NCI-H345 treated with DMSO at 0.1 percent for 48 hours (cell line): ENCODE data around the gene PLXNA2.

Experiments
- DNase-seq: peaks from one replicate; lab custom pipeline; 2025; ENCODE audit not compliant: unreplicated experiment; lab: John Stamatoyannopoulos, UW

PLXNA2 gene

GRCh38 chr1:208047476-208047934, 196.7 kb downstream of the PLXNA2 start:
- DNase-seq = no peak

DNA sequence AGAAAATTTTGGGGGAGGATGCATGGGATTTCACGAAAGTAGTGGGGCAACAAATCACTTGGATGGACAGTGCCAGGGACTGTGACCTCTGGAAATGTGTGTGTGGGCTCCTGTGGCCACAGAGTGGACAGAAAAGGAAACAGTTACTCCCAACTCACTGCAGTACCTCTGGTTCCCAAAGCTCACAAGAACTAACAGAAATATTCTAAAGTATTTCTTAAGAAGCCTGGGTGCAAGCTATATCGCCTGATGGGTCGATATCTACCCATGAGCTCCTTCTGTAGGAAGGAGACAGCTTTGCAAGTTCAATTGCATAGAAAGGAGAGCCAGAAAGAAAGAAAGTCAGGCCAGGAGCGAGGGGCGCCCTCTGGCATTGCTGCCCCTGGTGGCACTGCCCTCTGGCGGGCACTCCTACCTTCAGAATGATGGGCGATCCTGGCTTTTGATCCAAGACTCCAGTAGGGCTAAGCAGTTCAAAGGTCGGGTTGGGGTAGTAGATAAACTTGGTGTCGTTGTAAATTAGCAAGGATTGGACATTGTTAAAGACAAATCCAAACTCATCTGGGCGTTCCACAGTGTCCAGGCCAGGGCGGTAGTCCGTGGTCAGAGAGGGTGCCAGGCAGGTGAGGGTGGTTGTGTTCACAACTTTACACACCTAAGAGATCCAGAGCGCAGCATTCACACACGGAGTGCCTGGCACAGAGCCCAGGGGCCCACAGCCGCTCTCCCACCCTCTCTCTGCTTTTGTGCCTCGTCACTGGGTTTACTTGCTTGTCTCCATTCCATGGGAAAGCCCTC, 198.5 kb downstream of the PLXNA2 start:
- no peak for DNase-seq

DNA sequence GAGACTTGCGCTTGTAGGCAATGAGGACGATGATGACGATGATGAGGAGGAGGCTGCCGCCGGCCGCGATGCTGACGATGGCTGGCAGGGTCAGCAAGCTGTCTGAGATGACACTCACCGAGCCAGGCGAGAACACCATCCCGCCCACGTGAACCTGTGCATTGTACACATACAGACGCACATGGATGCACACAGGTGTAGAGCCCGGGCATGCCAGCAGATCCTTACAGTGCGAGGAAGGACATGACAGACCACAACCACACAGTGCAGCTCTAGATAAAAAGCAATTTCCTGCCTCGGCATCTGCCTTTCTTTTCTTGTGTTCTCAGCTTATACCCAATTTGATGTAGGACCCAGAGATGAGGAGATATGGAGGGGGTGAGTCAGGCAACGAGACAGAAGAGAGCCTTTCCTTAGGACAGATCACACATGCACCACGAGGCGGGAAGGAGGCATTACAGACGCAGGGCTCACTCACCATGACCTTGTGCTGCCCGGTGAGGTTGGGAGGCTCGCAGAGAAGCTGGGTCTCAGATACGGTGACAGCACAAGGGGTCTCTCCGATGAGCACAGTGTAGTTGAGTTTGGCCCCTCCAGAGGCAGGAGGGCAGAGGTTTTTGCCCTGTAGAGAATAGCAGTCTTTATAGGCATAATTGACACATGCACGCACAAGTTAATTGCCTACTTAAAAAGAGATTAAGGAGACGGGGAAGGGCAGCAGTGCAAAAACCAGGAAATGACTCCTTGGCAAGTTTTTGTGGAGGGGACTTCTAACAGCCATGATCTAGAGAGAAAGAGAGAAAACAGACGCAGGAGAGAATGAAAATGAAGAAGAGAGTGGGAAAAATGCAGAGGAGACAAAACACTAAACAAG, 199.4 kb downstream of the PLXNA2 start:
- no peak for DNase-seq

GRCh38 chr1:208043691-208044181, 200.4 kb downstream of the PLXNA2 start:
- DNase-seq = no peak

- no peak for DNase-seq
Measured at GRCh38 chr1:208042868-208043267, 201.3 kb downstream of the PLXNA2 start.

DNA sequence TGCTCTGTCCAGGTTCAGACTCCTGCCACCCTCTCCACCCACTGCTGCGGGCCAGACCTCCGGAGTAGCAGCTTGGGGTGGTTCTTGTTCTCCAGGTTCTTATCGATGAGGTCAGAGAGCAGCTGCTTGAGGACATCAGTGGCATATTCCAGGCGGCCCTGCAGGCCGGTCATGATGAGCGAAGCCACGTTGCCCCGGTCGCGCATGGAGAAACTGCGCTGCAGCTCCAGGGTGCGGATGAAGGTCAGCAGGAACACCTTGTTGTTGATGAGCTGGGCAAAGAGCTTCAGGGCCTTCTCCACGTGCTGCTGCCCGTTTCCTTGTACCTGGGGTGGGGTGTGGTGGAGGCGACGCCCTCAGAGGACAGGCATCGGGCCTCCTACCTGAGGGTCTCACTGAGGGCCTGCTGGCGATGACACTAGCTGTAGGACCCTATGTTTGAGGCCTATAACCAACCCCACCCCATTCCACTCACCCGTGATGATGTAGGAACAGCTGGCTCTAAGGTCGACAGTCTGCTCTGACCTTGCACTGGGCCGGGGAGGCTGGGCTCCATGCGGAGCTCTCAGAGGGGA, 202.1 kb downstream of the PLXNA2 start:
- DNase-seq = no peak

DNA sequence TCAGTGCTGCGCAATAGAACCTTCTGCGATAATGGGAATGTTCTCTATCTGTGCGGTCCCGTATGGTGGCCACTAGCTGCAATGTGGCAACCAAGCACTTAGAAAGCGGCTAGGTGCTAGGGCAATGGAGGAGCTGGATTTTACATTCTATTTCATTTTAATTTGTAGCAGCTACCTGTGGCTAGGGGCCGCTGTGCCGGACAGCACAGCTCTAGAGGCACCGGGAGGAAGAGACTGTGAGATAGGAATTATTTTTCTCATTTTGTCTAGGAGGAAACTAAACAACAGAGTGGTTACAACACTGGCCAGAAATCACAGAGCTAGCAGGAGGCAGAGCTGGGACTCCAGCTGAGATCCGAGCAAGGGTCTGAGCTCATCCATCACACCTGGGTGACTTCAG, 202.7 kb downstream of the PLXNA2 start:
- DNase-seq = no peak

GRCh38 chr1:208040821-208041297, 203.3 kb downstream of the PLXNA2 start:
- no peak for DNase-seq

- DNase-seq = no peak
Measured at GRCh38 chr1:208039536-208040332, 204.4 kb downstream of the PLXNA2 start.

DNA sequence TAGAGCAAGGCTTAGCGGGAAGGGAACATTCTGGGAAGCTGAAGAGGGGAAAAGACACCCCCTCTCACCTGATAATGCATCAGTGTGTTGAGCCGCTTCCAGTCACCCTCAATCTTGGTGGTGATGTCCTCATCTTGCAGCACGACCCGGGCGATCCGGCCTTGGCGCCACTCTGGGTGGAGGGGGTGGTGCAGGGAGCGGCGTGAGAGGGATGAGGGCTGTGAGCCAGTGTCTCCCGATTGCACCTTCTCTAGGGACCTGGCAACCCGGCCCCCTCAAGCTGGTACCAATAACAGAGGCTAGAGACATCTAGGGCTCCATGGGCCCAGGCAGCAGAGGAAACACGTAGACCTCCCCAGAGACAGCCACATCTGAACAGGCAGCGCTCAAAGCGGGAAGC, 205.9 kb downstream of the PLXNA2 start:
- no peak for DNase-seq

DNA sequence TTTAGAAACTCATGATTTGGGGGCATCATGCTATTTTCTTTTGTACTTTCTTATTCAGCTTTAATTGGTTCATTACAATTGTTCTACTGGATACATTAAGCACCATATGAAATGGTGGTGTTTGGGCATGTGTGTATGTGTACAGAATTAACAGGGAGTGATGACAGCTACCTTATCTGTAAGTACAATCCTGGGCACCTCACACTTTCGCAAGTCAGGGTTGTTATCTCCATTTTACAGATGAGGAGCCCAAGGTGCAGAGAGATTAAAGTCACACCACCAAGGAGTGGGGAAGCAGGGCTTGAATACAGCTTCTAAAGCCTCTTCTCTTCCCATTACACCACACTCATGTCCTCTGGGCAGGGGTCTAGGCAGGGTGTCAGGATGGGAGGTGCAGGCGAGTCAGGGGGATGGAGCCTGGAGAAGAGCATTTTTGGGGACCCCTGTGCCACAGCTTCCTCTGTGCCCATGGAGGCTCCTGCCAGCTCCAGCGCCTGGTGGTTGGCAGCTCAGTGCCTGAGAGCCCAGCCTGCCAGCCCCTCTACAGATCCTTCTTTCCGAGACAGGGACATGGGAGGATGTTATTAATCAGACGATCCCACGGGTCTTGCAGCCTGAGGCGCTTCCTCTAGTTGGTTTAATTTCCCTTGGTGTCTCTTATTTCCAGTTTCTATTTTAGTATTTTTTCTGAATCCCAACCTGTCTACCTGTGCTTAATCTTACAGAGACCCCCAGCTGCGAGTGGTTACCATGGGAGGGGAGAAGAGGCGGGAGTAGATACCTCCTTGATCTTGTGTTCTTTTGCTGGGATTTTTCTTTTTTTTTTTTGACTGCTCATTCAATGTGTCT, 207.0 kb downstream of the PLXNA2 start:
- DNase-seq = no peak

- no peak for DNase-seq
Measured at GRCh38 chr1:208036106-208036808, 207.9 kb downstream of the PLXNA2 start.

GRCh38 chr1:208034135-208034534, 210.0 kb downstream of the PLXNA2 start:
- no peak for DNase-seq

GRCh38 chr1:208033236-208033635, 210.9 kb downstream of the PLXNA2 start:
- DNase-seq = no peak

GRCh38 chr1:208031932-208032320, 212.3 kb downstream of the PLXNA2 start:
- DNase-seq = no peak

- no peak for DNase-seq
Measured at GRCh38 chr1:208031316-208031931, 212.8 kb downstream of the PLXNA2 start.

- no peak for DNase-seq
Measured at GRCh38 chr1:208030288-208031091, 213.7 kb downstream of the PLXNA2 start.
